HG03520 (cell line): Measurements from ENCODE around the gene SH2D6.
"Not testable (repeated sequence)": the region's sequence is repeated elsewhere in the genome, so short reads cannot be mapped to it uniquely, and the experiment has no call there.

Experiments used
- ATAC-seq: cut with Tn5 transposase; IDR thresholded peaks from one replicate; pipeline ENCODE4 v1.9.1; 2021; ENCODE audit warnings: mild to moderate bottlenecking, moderate library complexity; ENCODE audit not compliant: unreplicated experiment

The SH2D6 gene

GRCh38 chr2:85397925-85398331 is 20.6 kb upstream of the SH2D6 start:
- ATAC-seq: no peak

- ATAC-seq: no peak
These were observed 19.9 kb upstream of the SH2D6 start for GRCh38 chr2:85398426-85399182.

- no peak for ATAC-seq
These were observed 19.4 kb upstream of the SH2D6 start for GRCh38 chr2:85399183-85399455.

- ATAC-seq: no peak
These were observed 18.5 kb upstream of the SH2D6 start for GRCh38 chr2:85400023-85400422.

- no peak for ATAC-seq
These were observed 17.7 kb upstream of the SH2D6 start for GRCh38 chr2:85400541-85401463.

- ATAC-seq: no peak
These were observed 17.1 kb upstream of the SH2D6 start for GRCh38 chr2:85401464-85401805.

GRCh38 chr2:85401844-85402243 is 16.7 kb upstream of the SH2D6 start:
- ATAC-seq: no peak

GRCh38 chr2:85405201-85406059 is 13.1 kb upstream of the SH2D6 start:
- ATAC-seq: no peak

GRCh38 chr2:85409845-85410583 is 8.5 kb upstream of the SH2D6 start, which contains the start of gene CAPG:
CAPG (minus strand) TSS chr2:85410366; CDS start chr2:85402145, 8,221 bp downstream.
- ATAC-seq: peak; percentile 59

- no peak for ATAC-seq
These were observed 7.7 kb upstream of the SH2D6 start for GRCh38 chr2:85410584-85411404.

GRCh38 chr2:85411405-85411748 is 7.1 kb upstream of the SH2D6 start:
- no peak for ATAC-seq

GRCh38 chr2:85413592-85414420 is 4.7 kb upstream of the SH2D6 start:
- no peak for ATAC-seq

GRCh38 chr2:85414421-85414759 is 4.1 kb upstream of the SH2D6 start:
- ATAC-seq: not testable (repeated sequence)

GRCh38 chr2:85414761-85415553 is 3.6 kb upstream of the SH2D6 start:
- ATAC-seq: no peak

- ATAC-seq: no peak
These were observed 2.4 kb upstream of the SH2D6 start for GRCh38 chr2:85415980-85416650.

- no peak for ATAC-seq
These were observed 628 bp downstream of the SH2D6 start for GRCh38 chr2:85419009-85419675.
